ENCODE data around the gene PALD1.

GRCh38 chr10:70441895-70442309 lies 36.7 kb upstream of the PALD1 start:
- TF ChIP-seq REST (IDR thresholded peaks at IDR 0.05; ENCODE audit: unreplicated experiment) (no peak), CTCF (conservative IDR thresholded peaks at IDR 0.05; ENCODE audit: low read depth in 2 of 2) (no peak), ZNF114 (CRISPR knock-in tag; IDR thresholded peaks at IDR 0.05) (no peak), EZH2phosphoT487 (IDR thresholded peaks at IDR 0.05; ENCODE audit: unreplicated experiment) (no peak), EZH2 (IDR thresholded peaks at IDR 0.05; ENCODE audit: low read depth, unreplicated experiment) (no peak), POLR2AphosphoS5 (IDR thresholded peaks at IDR 0.05; ENCODE audit: low read depth) (no peak; the same call in 1 of the 2 replicates), NANOG (IDR thresholded peaks at IDR 0.05; ENCODE audit: borderline replicate concordance) (no peak), CREB1 (CRISPR knock-in tag; IDR thresholded peaks at IDR 0.05; ENCODE audit: low read depth) (no peak), ETS1 (IDR thresholded peaks at IDR 0.05) (no peak), JUNB (IDR thresholded peaks at IDR 0.05; ENCODE audit: unreplicated experiment) (no peak)
